SK-MEL-5 (cell line): Measurements from ENCODE around the gene TRMT11. TPM values are rescaled to one million over a fixed set of nuclear protein-coding genes. Genes with fewer than 3 reads are reported as not detected.

Experiments
- DNase-seq: peaks from one replicate; pipeline ENCODE4 v3.0.0-alpha.2; 2016; ENCODE audit warnings: low read depth, low spot score
- in situ Hi-C: cut with HindIII; loops from 2 replicates; pipeline ENCODE4 v1.10.0; 2016; ENCODE audit warnings: low sequenced_read_pairs, high pct_unique_total_duplicates, low pct_unique_long_range_greater_than_20kb
- small RNA-seq, 2 experiments: library from RNA; depleted of rRNA; stranded (forward); fragments of <200 nt; gene quantifications; one replicate each; pipeline ENCODE3, GENCODE V24; 2014
- total RNA-seq: library from RNA; depleted of rRNA; stranded (reverse); fragments of >200 nt; shearing (Covaris generic); gene quantifications from 2 replicates; pipeline ENCODE4 v1.2.3, GENCODE V29; 2014; rRNA removed

TRMT11 gene
- total RNA-seq, 1 experiment from 2014 or later, result 21.1 TPM

DNA sequence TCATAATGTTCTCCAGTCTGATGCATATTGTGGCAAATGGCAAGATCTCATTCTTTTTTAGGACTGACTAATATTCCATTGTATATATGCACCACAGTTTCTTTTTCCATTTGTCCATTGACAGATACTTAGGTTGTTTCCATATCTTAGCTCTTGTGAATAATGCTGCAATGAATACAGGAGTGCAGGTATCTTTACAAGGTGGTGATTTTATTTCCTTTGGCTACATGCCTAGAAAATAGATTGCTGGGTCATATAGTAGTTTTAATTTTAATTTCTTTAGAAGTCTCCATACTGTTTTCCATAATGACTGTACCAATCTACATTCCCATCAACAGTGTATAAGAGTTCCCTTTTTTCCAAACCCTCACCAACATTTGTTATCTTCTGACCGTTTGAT lies 97.5 kb downstream of the TRMT11 start:
- DNase-seq, result no peak
- in situ Hi-C loops, result no loop called here

- no peak for DNase-seq
- in situ Hi-C loops, result no loop called here
These were observed 100.2 kb downstream of the TRMT11 start for GRCh38 chr6:126086560-126086959.

Small RNA genes lying within 50 kb of the gene (small RNA-seq; reads per million reads assigned to genes)
- 0 reads per million in 2 experiments for gene RNA5SP216

Other genes with a start within 250 kb of the TRMT11 start
- 8.5 and 9.9 TPM in 2 replicates for gene HEY2, start 236.9 kb upstream of the TRMT11 start, total RNA-seq
- 22.5 and 23.7 TPM in 2 replicates for gene NCOA7, start 195.6 kb upstream of the TRMT11 start, total RNA-seq
- 18.2 and 19.6 TPM in 2 replicates for gene HINT3, start 29.8 kb upstream of the TRMT11 start, total RNA-seq